Measurements from ENCODE around the gene SUMO2. TPM values are rescaled to one million over a fixed set of nuclear protein-coding genes. Genes with fewer than 3 reads are reported as not detected.
A peak's percentile ranks its signal among the peaks of the same experiment; 100 is the strongest.

The SUMO2 gene
- total RNA-seq, 1 donor = 92.6 TPM

DNA sequence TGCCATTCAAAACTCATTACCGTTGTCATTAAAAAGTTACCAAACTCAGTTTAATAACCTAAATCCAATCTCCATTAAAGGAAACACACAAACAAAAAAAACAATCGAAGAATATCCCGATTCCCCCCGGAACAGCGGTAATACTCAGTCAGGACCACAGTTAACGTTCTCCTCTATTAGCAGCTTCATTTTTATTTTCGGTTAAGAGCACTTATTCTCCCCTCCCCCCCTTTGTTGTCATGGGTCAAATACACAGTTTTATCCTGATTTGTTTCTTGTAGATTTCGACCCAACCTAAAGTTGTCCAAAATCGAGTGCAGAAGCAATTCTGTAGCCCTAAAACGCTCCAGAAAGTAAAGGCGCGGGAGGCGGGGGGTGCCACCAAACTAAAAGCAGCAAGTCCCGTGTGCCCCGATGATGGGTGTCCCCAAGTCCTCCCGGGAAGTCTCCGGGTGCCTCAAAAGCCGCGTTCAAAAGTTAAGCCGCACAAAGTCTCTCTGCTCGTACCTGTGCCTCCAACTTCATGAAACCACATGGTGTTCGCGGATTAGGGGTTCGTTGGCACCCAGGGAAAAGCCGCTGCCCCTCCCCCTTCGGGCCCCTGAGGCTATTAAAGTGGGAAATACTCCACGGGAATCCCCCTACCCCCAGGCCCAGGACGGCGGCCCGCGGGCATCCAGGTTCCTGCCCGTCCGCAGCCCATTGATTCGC, 996 bp downstream of the SUMO2 start:
- H3K27ac ChIP-seq (ENCODE audit: low read depth, low read length) = peak overlapping the region; percentile 92
- H2AFZ ChIP-seq (ENCODE audit: low read length) = peak overlapping the region; percentile 31
- DNase-seq (ENCODE audit: insufficient read length, low spot score, missing footprints) = peak; percentile 84
- H3K4me2 ChIP-seq (ENCODE audit: insufficient read depth, low read length) = peak overlapping the region; percentile 96
- H3K4me1 ChIP-seq (ENCODE audit: insufficient read depth, low read length) = peaks cover 6% of the 10 kb centered on the region
- TF ChIP-seq CTCF (IDR thresholded peaks at IDR 0.05; ENCODE audit: extremely low read depth, low read depth, low read length) = no peak
- H3K36me3 ChIP-seq (ENCODE audit: insufficient read depth, low read length) = peaks cover 32% of the 10 kb centered on the region
- H3K79me2 ChIP-seq (ENCODE audit: insufficient read depth, low read length) = peaks cover 55% of the 10 kb centered on the region
- H3K4me3 ChIP-seq (ENCODE audit: insufficient read depth, low read length) = peak overlapping the region; percentile 83
- H3K27me3 ChIP-seq (ENCODE audit: insufficient read depth, low read length) = no peaks in the 10 kb centered on the region
- H4K20me1 ChIP-seq (ENCODE audit: insufficient read depth, low read length) = peaks cover 36% of the 10 kb centered on the region
- no peaks in the 10 kb centered on the region for H3K9me3 ChIP-seq (ENCODE audit: low read depth, low read length)

GRCh38 chr17:75181110-75181509, 1.6 kb downstream of the SUMO2 start:
- H3K4me2 ChIP-seq (ENCODE audit: insufficient read depth, low read length) = peak overlapping the region; percentile 96
- no peak overlapping the region for H2AFZ ChIP-seq (ENCODE audit: low read length)
- no peak for TF ChIP-seq CTCF (IDR thresholded peaks at IDR 0.05; ENCODE audit: extremely low read depth, low read depth, low read length)
- peaks cover 61% of the 10 kb centered on the region for H3K79me2 ChIP-seq (ENCODE audit: insufficient read depth, low read length)
- H3K9me3 ChIP-seq (ENCODE audit: low read depth, low read length) = no peaks in the 10 kb centered on the region
- H3K27ac ChIP-seq (ENCODE audit: low read depth, low read length) = peak overlapping the region; percentile 92
- no peak for DNase-seq (ENCODE audit: insufficient read length, low spot score, missing footprints)
- no peaks in the 10 kb centered on the region for H3K27me3 ChIP-seq (ENCODE audit: insufficient read depth, low read length)
- peaks cover 42% of the 10 kb centered on the region for H4K20me1 ChIP-seq (ENCODE audit: insufficient read depth, low read length)
- H3K4me3 ChIP-seq (ENCODE audit: insufficient read depth, low read length) = peak overlapping the region; percentile 83
- peaks cover 38% of the 10 kb centered on the region for H3K36me3 ChIP-seq (ENCODE audit: insufficient read depth, low read length)
- peaks cover 6% of the 10 kb centered on the region for H3K4me1 ChIP-seq (ENCODE audit: insufficient read depth, low read length)

GRCh38 chr17:75178453-75178852, 4.3 kb downstream of the SUMO2 start:
- Histone ChIP-seq H3K79me2 (ENCODE audit: insufficient read depth, low read length) (peaks cover 87% of the 10 kb centered on the region), H3K4me1 (ENCODE audit: insufficient read depth, low read length) (peaks cover 6% of the 10 kb centered on the region), H3K27me3 (ENCODE audit: insufficient read depth, low read length) (no peaks in the 10 kb centered on the region), H3K4me2 (ENCODE audit: insufficient read depth, low read length) (no peak overlapping the region), H3K27ac (ENCODE audit: low read depth, low read length) (no peak overlapping the region), H2AFZ (ENCODE audit: low read length) (no peak overlapping the region), H3K9me3 (ENCODE audit: low read depth, low read length) (no peaks in the 10 kb centered on the region), H4K20me1 (ENCODE audit: insufficient read depth, low read length) (peaks cover 49% of the 10 kb centered on the region), H3K4me3 (ENCODE audit: insufficient read depth, low read length) (no peak overlapping the region), H3K36me3 (ENCODE audit: insufficient read depth, low read length) (peaks cover 64% of the 10 kb centered on the region)
- no peak for TF ChIP-seq CTCF (IDR thresholded peaks at IDR 0.05; ENCODE audit: extremely low read depth, low read depth, low read length)
- no peak for DNase-seq (ENCODE audit: insufficient read length, low spot score, missing footprints)

DNA sequence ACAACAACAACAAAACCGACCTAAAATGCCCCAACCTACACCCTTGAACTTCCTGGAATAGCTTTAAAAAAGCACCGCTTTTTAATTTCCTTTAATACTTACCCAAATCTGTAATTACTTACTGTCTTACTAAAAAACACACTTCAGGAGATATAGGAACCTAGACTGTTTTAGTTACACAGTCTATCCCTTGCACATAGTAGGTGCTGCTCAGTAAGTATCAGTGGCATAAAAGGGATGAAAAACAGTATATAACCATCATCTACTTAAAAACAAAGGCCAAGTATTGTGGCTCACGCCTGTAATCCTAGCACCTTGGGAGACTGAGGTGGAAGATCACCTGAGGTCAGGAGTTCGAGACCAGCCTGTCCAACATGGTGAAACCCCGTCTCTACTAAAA, 6.1 kb downstream of the SUMO2 start:
- Histone ChIP-seq H3K4me1 (ENCODE audit: insufficient read depth, low read length) (peaks cover 3% of the 10 kb centered on the region), H3K9me3 (ENCODE audit: low read depth, low read length) (no peaks in the 10 kb centered on the region), H3K4me2 (ENCODE audit: insufficient read depth, low read length) (no peak overlapping the region), H3K4me3 (ENCODE audit: insufficient read depth, low read length) (no peak overlapping the region), H3K79me2 (ENCODE audit: insufficient read depth, low read length) (peaks cover 91% of the 10 kb centered on the region), H3K36me3 (ENCODE audit: insufficient read depth, low read length) (peaks cover 77% of the 10 kb centered on the region), H3K27ac (ENCODE audit: low read depth, low read length) (no peak overlapping the region), H2AFZ (ENCODE audit: low read length) (no peak overlapping the region), H3K27me3 (ENCODE audit: insufficient read depth, low read length) (no peaks in the 10 kb centered on the region), H4K20me1 (ENCODE audit: insufficient read depth, low read length) (peaks cover 49% of the 10 kb centered on the region)
- no peak for TF ChIP-seq CTCF (IDR thresholded peaks at IDR 0.05; ENCODE audit: extremely low read depth, low read depth, low read length)
- no peak for DNase-seq (ENCODE audit: insufficient read length, low spot score, missing footprints)
